Lung (tissue), 12 donors: ENCODE measurements around the gene SPECC1. TPM values are rescaled to one million over a fixed set of nuclear protein-coding genes. Genes with fewer than 3 reads are reported as not detected.

Experiments used
- ATAC-seq: fragments of 200-7000 bp; cut with Tn5 transposase; one replicate; pipeline ENCODE4 v1.9.1; 2020; ENCODE audit warnings: moderate number of reproducible peaks; ENCODE audit not compliant: insufficient read depth, low FRiP score
- DNase-seq, 3 donors: peaks; one replicate each; pipeline ENCODE4 v3.0.0-alpha.2; 2013 to 2017
- H3K27ac ChIP-seq, 2 donors: one replicate each; pipeline ENCODE4 v1.5.1; 2013; ENCODE audit warnings: mild to moderate bottlenecking in 2 of 2, moderate library complexity in 2 of 2, control low read depth in 1 of 2, inconsistent platforms in 1 of 2, low read depth in 1 of 2, low read length in 1 of 2
- H3K27me3 ChIP-seq, 3 donors: one replicate each; pipeline ENCODE4 v1.5.1; 2013; ENCODE audit warnings: low read length in 2 of 3; ENCODE audit not compliant: control insufficient read depth in 3 of 3, insufficient read depth in 3 of 3
- H3K36me3 ChIP-seq, 4 donors: one replicate each; pipeline ENCODE4 v1.5.1; 2013; ENCODE audit warnings: low read length in 4 of 4, mild to moderate bottlenecking in 1 of 4, moderate library complexity in 1 of 4; ENCODE audit not compliant: control insufficient read depth in 4 of 4, insufficient read depth in 4 of 4
- H3K4me1 ChIP-seq, 5 donors: one replicate each; pipeline ENCODE4 v1.5.1; 2013; ENCODE audit warnings: low read length in 5 of 5, mild to moderate bottlenecking in 2 of 5, moderate library complexity in 1 of 5; ENCODE audit not compliant: control insufficient read depth in 5 of 5, insufficient read depth in 5 of 5
- H3K4me3 ChIP-seq: one replicate; pipeline ENCODE4 v1.5.1; 2013; ENCODE audit warnings: mild to moderate bottlenecking, control low read depth, moderate library complexity
- H3K9ac ChIP-seq, 2 donors: one replicate each; pipeline ENCODE4 v1.5.1; 2013; ENCODE audit warnings: low read length in 2 of 2, control low read depth in 1 of 2; ENCODE audit not compliant: insufficient read depth in 1 of 2
- H3K9me3 ChIP-seq, 4 donors: one replicate each; pipeline ENCODE4 v1.5.1; 2013; ENCODE audit warnings: low read length in 3 of 4, mild to moderate bottlenecking in 1 of 4, moderate library complexity in 1 of 4; ENCODE audit not compliant: control insufficient read depth in 4 of 4, insufficient read depth in 3 of 4
- WGBS, 2 donors: extraction: QIAGEN DNeasy Blood & Tissue Kit; methylation state at CpG; one replicate each; pipeline ENCODE4 v1.1.7; 2013; 5-methylcytosine and 5-hydroxymethylcytosine counted together
- polyA plus RNA-seq, 2 donors: library from polyadenylated mRNA; stranded (reverse); fragments of 200-250 nt; gene quantifications; one replicate each; pipeline ENCODE4 v1.2.1, GENCODE V29; 2013
- total RNA-seq, 2 donors: library from RNA; depleted of rRNA in 1 of 2; stranded (reverse); fragments of >200 nt in 1 of 2; gene quantifications; one replicate each; pipeline ENCODE4 v1.2.1, GENCODE V29; 2014 to 2021
- TF ChIP-seq, protein P1 (sequence below): IDR thresholded peaks from 2 replicates; pipeline ENCODE4 v1.5.1; 2012; ENCODE audit warnings: mild to moderate bottlenecking; ENCODE audit errors: control extremely low read depth, extremely low read depth
- donor health status: control.
- donor health status: control.
- donor health status: Bipolar disorder and iron deficiency.
- donor health status: healthy.
- donor health status: DM: yes; HTN: yes; CAD: no.

SPECC1 gene
- total and polyA plus RNA-seq, 4 donors, result 8.8 to 27.1 (median 14.7) TPM

DNA sequence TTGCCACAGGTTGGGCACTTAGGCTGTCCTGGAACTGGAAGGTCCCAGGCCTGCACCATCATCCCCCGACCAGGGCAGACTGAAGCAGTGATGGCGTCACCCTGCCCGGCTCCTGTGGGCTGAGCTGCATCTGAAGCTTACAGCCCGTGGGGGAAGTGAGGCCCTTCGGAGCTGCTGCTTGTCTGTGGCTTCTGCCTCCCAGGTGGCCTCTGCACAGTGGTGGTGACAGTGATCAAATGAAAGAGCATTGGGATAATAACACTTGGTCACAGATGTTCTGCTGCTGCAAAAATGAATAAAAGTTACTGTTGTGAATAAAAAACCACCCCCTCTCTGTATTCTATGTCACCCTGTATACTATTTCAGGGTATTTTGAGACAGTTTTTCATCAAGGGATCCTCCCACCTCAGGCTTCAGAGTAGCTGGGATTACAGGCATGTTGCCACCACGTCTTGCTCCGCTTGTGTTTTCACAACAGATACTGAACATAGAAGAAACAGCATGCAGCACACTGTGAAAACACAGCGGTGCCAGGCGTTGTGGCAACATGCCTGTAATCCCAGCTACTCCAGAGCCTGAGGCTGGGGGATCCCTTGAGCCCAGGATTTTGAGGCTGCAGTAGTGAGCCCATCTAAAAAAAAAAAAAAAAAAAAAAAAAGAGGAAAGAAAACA, 293.2 kb downstream of the SPECC1 start:
- no peak for ATAC-seq
- WGBS, 2 donors, result 67 to 85% methylated on average over 9 of the region's 9 CpGs
- TF ChIP-seq, protein P1, sequence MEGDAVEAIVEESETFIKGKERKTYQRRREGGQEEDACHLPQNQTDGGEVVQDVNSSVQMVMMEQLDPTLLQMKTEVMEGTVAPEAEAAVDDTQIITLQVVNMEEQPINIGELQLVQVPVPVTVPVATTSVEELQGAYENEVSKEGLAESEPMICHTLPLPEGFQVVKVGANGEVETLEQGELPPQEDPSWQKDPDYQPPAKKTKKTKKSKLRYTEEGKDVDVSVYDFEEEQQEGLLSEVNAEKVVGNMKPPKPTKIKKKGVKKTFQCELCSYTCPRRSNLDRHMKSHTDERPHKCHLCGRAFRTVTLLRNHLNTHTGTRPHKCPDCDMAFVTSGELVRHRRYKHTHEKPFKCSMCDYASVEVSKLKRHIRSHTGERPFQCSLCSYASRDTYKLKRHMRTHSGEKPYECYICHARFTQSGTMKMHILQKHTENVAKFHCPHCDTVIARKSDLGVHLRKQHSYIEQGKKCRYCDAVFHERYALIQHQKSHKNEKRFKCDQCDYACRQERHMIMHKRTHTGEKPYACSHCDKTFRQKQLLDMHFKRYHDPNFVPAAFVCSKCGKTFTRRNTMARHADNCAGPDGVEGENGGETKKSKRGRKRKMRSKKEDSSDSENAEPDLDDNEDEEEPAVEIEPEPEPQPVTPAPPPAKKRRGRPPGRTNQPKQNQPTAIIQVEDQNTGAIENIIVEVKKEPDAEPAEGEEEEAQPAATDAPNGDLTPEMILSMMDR, result no peak
- Histone ChIP-seq H3K27me3 (no peaks in the 10 kb centered on the region), H3K36me3 (no peaks in the 10 kb centered on the region), H3K4me1 (no peaks in the 10 kb centered on the region), H3K4me3 (no peak overlapping the region), H3K27ac (no peak overlapping the region), H3K9ac (no peak overlapping the region), H3K9me3 (peaks cover 0 to 8% (median 5%) of the 10 kb centered on the region in 4 donors)
- DNase-seq, result peak in 1 of 3 donors; percentile 21

DNA sequence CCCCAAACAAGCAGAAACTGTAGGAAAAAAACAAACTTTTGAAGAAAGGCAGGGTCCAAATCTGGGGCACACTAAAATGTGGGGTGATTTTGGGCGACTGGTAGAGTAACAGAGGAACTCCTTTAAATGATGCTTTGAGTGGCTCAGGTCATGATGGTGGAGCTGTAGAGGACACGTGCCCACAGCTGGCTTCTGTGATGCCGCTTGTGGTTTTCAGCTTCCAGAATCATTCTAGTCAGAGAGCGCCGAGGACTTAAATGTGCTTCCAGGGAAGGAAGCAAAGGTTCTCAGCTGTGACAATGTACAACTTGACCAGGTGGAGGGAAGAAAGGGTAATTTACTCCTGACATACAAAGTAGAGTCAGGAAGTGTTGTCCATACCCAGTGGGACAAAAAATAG, 295.8 kb downstream of the SPECC1 start:
- H3K9ac ChIP-seq, result no peak overlapping the region
- DNase-seq (no peak), ATAC-seq (no peak)
- TF ChIP-seq, protein P1, result no peak
- H3K27me3 ChIP-seq, result no peaks in the 10 kb centered on the region
- 88 to 91% methylated on average over 5 of the region's 5 CpGs for WGBS, 2 donors
- H3K9me3 ChIP-seq, result peaks cover 0 to 12% (median 7%) of the 10 kb centered on the region in 4 donors
- no peak overlapping the region for H3K27ac ChIP-seq
- no peak overlapping the region for H3K4me3 ChIP-seq
- H3K36me3 ChIP-seq, result no peaks in the 10 kb centered on the region
- no peaks in the 10 kb centered on the region for H3K4me1 ChIP-seq

DNA sequence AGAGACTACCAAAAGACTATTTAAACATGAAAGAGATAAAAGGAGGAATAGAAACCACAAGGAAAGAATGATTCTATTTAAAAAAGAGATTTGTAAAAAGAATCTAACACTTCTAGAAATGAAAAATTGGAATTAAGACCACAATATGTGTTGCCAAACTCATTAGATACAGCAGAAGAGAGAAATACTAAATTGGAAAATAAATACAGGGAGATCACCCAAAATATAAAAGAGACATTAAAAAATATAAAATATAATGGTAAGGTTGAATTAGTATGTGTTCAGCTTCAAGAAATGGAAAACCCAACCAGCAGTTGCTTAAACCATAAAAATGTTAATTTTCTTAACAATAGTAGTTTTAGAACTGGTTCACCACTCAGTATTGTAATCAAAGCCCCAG, 297.8 kb downstream of the SPECC1 start:
- no peak for ATAC-seq
- no peaks in the 10 kb centered on the region for H3K27me3 ChIP-seq
- no peaks in the 10 kb centered on the region for H3K4me1 ChIP-seq

More for the DNA sequence above, 297.8 kb downstream of the SPECC1 start:
- no peak for DNase-seq
- no peaks in the 10 kb centered on the region for H3K36me3 ChIP-seq
- H3K9ac ChIP-seq, result no peak overlapping the region
- H3K4me3 ChIP-seq, result no peak overlapping the region
- peaks cover 0 to 12% (median 7%) of the 10 kb centered on the region in 4 donors for H3K9me3 ChIP-seq
- no peak overlapping the region for H3K27ac ChIP-seq
- TF ChIP-seq, protein P1, result no peak
